Breast epithelium (tissue), 3 donors: ENCODE data around the gene MOXD1.

Experiments
- POLR2A ChIP-seq: fragments of 450-650 bp; IDR thresholded peaks from one replicate; pipeline ENCODE4 v1.6.1; 2016; ENCODE audit warnings: antibody characterized with exemption, mild to moderate bottlenecking, moderate library complexity
- TF ChIP-seq, protein P1 (sequence below), 3 donors: fragments of 450-650 bp; IDR thresholded peaks; one replicate each; pipeline ENCODE4 v1.5.1; 2016 to 2017; ENCODE audit warnings: antibody characterized with exemption in 3 of 3, mild to moderate bottlenecking in 3 of 3, moderate library complexity in 3 of 3

DNA sequence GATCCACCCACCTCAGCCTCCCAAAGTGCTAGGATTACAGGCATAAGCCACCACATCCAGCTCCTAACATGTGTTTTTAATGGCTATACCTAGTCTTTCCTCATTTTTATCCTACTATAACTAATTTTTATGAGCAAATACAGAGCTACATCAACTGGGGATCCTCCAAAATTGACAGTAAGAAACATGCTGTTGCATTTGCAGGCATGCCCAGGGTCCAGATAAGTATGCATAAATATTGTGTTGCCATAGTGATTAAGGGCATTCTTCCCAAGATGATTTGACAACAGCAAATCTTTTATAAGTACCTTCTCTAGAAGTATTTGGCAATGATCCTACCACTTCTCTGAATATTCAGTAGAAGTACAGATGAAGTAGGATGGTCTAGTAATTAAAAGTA, 41.9 kb upstream of the MOXD1 start:
- TF ChIP-seq, protein P1, sequence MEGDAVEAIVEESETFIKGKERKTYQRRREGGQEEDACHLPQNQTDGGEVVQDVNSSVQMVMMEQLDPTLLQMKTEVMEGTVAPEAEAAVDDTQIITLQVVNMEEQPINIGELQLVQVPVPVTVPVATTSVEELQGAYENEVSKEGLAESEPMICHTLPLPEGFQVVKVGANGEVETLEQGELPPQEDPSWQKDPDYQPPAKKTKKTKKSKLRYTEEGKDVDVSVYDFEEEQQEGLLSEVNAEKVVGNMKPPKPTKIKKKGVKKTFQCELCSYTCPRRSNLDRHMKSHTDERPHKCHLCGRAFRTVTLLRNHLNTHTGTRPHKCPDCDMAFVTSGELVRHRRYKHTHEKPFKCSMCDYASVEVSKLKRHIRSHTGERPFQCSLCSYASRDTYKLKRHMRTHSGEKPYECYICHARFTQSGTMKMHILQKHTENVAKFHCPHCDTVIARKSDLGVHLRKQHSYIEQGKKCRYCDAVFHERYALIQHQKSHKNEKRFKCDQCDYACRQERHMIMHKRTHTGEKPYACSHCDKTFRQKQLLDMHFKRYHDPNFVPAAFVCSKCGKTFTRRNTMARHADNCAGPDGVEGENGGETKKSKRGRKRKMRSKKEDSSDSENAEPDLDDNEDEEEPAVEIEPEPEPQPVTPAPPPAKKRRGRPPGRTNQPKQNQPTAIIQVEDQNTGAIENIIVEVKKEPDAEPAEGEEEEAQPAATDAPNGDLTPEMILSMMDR (IDR thresholded peaks at IDR 0.05), result no peak
- TF ChIP-seq POLR2A, result no peak
